Left ventricle myocardium inferior (tissue), 1 donor: ENCODE results near the gene CLUH. TPM values are rescaled to one million over a fixed set of nuclear protein-coding genes. Genes with fewer than 3 reads are reported as not detected.

Source experiments
- DNase-seq: peaks from one replicate; pipeline ENCODE4 v3.0.0-alpha.2; 2020
- H3K27ac ChIP-seq: fragments of 200-600 bp; replicated peaks from 2 replicates; pipeline ENCODE4 v1.8.0; 2021
- H3K27me3 ChIP-seq: fragments of 200-600 bp; 2 replicates; pipeline ENCODE4 v1.8.0; 2021; ENCODE audit warnings: low read depth
- H3K36me3 ChIP-seq: fragments of 200-600 bp; 2 replicates; pipeline ENCODE4 v1.8.0; 2021
- H3K4me1 ChIP-seq: fragments of 200-600 bp; 2 replicates; pipeline ENCODE4 v1.8.0; 2021
- H3K4me3 ChIP-seq: fragments of 200-600 bp; 2 replicates; pipeline ENCODE4 v1.8.0; 2021; ENCODE audit warnings: mild to moderate bottlenecking, moderate library complexity
- H3K9me3 ChIP-seq: fragments of 200-600 bp; replicated peaks from 2 replicates; pipeline ENCODE4 v1.8.0; 2021
- CTCF ChIP-seq: fragments of 200-600 bp; IDR thresholded peaks from 2 replicates; pipeline ENCODE4 v1.8.0; 2021; ENCODE audit warnings: antibody characterized with exemption, mild to moderate bottlenecking, borderline replicate concordance
- intact Hi-C: fragments of 100-400 bp; cut with micrococcal nuclease; formaldehyde crosslinking; loops from one replicate; pipeline ENCODE4 v1.11.0; 2022
- total RNA-seq: library from RNA; stranded (reverse); fragmentation: NEBNext Ultra II Directional; extraction: Animal tissue kit (Norgen Biotek cat#: 25700); gene quantifications from one replicate; pipeline ENCODE4 v1.2.1, GENCODE V29; 2021
- donor health status: DM: no; HTN: yes; CAD: no; lungs with severe emphysema.

Gene CLUH
- total RNA-seq, 1 donor from 2014 or later = 181 TPM

- Histone ChIP-seq H3K36me3 (peaks cover 53% of the 10 kb centered on the region), H3K27ac (no peak overlapping the region), H3K4me1 (peaks cover 55% of the 10 kb centered on the region), H3K27me3 (no peaks in the 10 kb centered on the region), H3K9me3 (no peaks in the 10 kb centered on the region), H3K4me3 (peak overlapping the region; percentile 41)
- TF ChIP-seq CTCF = no peak
- intact Hi-C loops = no loop called here
- DNase-seq = no peak
Measured at GRCh38 chr17:2690165-2691068, 21.1 kb downstream of the CLUH start.

- peak; percentile 25 for DNase-seq
- Histone ChIP-seq H3K27ac (peak overlapping the region; percentile 75), H3K9me3 (no peaks in the 10 kb centered on the region), H3K4me1 (peaks cover 55% of the 10 kb centered on the region), H3K36me3 (peaks cover 44% of the 10 kb centered on the region), H3K27me3 (no peaks in the 10 kb centered on the region), H3K4me3 (peak overlapping the region; percentile 41)
- TF ChIP-seq CTCF = no peak
- intact Hi-C loops = no loop called here
Measured at GRCh38 chr17:2689411-2690164, 22.0 kb downstream of the CLUH start.

GRCh38 chr17:2688351-2689342, 22.9 kb downstream of the CLUH start:
- Histone ChIP-seq H3K36me3 (peaks cover 44% of the 10 kb centered on the region), H3K27me3 (no peaks in the 10 kb centered on the region), H3K4me1 (peaks cover 55% of the 10 kb centered on the region), H3K4me3 (no peak overlapping the region), H3K9me3 (no peaks in the 10 kb centered on the region), H3K27ac (peak overlapping the region; percentile 75)
- no peak for TF ChIP-seq CTCF
- intact Hi-C loops = no loop called here
- DNase-seq = peak; percentile 37

- peak overlapping the region; percentile 75 for H3K27ac ChIP-seq
- peaks cover 55% of the 10 kb centered on the region for H3K4me1 ChIP-seq
- no peak for DNase-seq
- TF ChIP-seq CTCF = no peak
- peaks cover 43% of the 10 kb centered on the region for H3K36me3 ChIP-seq
- intact Hi-C loops = no loop called here
- no peaks in the 10 kb centered on the region for H3K9me3 ChIP-seq
- H3K4me3 ChIP-seq = no peak overlapping the region
- H3K27me3 ChIP-seq = no peaks in the 10 kb centered on the region
Measured at GRCh38 chr17:2687074-2687418, 24.5 kb downstream of the CLUH start.

GRCh38 chr17:2685696-2686095, 25.9 kb downstream of the CLUH start:
- TF ChIP-seq CTCF = no peak
- H3K4me3 ChIP-seq = no peak overlapping the region
- intact Hi-C loops = no loop called here
- no peak for DNase-seq
- no peaks in the 10 kb centered on the region for H3K9me3 ChIP-seq
- H3K27ac ChIP-seq = peak overlapping the region; percentile 75
- peaks cover 45% of the 10 kb centered on the region for H3K36me3 ChIP-seq
- H3K4me1 ChIP-seq = peaks cover 52% of the 10 kb centered on the region
- H3K27me3 ChIP-seq = no peaks in the 10 kb centered on the region
